IPS-NIHi11 (cell line): ENCODE measurements around the gene FAM83D.

Experiments
- DNase-seq: peaks from one replicate; pipeline ENCODE4 v3.0.0; 2012; ENCODE audit warnings: mixed read lengths, low spot score

Gene FAM83D

GRCh38 chr20:38895098-38895949 is 30.9 kb upstream of the FAM83D start:
- no peak for DNase-seq

GRCh38 chr20:38896009-38896594 is 30.1 kb upstream of the FAM83D start:
- no peak for DNase-seq

- no peak for DNase-seq
These were observed 28.9 kb upstream of the FAM83D start for GRCh38 chr20:38897267-38897666.

- no peak for DNase-seq
These were observed 25.6 kb upstream of the FAM83D start for GRCh38 chr20:38900606-38901005.

- no peak for DNase-seq
These were observed 23.6 kb upstream of the FAM83D start for GRCh38 chr20:38902601-38903000.

- no peak for DNase-seq
These were observed 22.9 kb upstream of the FAM83D start for GRCh38 chr20:38903335-38903734.

- DNase-seq: no peak
These were observed 20.8 kb upstream of the FAM83D start for GRCh38 chr20:38905375-38905774.

GRCh38 chr20:38907918-38908677 is 18.1 kb upstream of the FAM83D start:
- no peak for DNase-seq

- DNase-seq: no peak
These were observed 10.9 kb upstream of the FAM83D start for GRCh38 chr20:38915355-38915754.

- DNase-seq: no peak
These were observed 8.6 kb upstream of the FAM83D start for GRCh38 chr20:38917657-38918056.

- no peak for DNase-seq
These were observed 8.0 kb upstream of the FAM83D start for GRCh38 chr20:38918172-38918571.

- no peak for DNase-seq
These were observed 6.5 kb upstream of the FAM83D start for GRCh38 chr20:38919683-38920082.

- no peak for DNase-seq
These were observed 5.8 kb upstream of the FAM83D start for GRCh38 chr20:38920411-38920810.

GRCh38 chr20:38920851-38921250 is 5.4 kb upstream of the FAM83D start:
- DNase-seq: no peak

GRCh38 chr20:38924718-38925117 is 1.5 kb upstream of the FAM83D start:
- DNase-seq: no peak

- no peak for DNase-seq
These were observed 858 bp downstream of the FAM83D start for GRCh38 chr20:38926934-38927616.

- no peak for DNase-seq
These were observed 1.8 kb downstream of the FAM83D start for GRCh38 chr20:38927902-38928578.

GRCh38 chr20:38930242-38930569 is 4.0 kb downstream of the FAM83D start:
- no peak for DNase-seq

GRCh38 chr20:38931984-38932383 is 5.8 kb downstream of the FAM83D start:
- DNase-seq: no peak

- no peak for DNase-seq
These were observed 6.4 kb downstream of the FAM83D start for GRCh38 chr20:38932457-38933120.

- DNase-seq: no peak
These were observed 8.3 kb downstream of the FAM83D start for GRCh38 chr20:38934530-38934929.
